ENCODE data around the gene CCDC13.

Gene CCDC13

GRCh38 chr3:42728056-42728455 lies 45.0 kb downstream of the CCDC13 start:
- ChIA-PET POLR2A (no interaction called here), CTCF (no interaction called here)

GRCh38 chr3:42725454-42725853 lies 47.6 kb downstream of the CCDC13 start:
- no peak for TF ChIP-seq CTCF (IDR thresholded peaks at IDR 0.05; ENCODE audit: insufficient read depth, low read length, missing control alignments)
- no peak for DNase-seq (ENCODE audit: low read depth, low spot score)
- POLR2A ChIA-PET: no interaction called here
- no peak overlapping the region for H3K4me3 ChIP-seq (ENCODE audit: low read depth, low read length)
- CTCF ChIA-PET: interaction anchor here (1.1 to 1.2 kb wide), 2 partner anchors 19 to 24 kb away, joined by 3 to 5 read pairs; no protein-coding TSS in a partner anchor

More at GRCh38 chr3:42728056-42728455, 45.0 kb downstream of the CCDC13 start:
- no peak for TF ChIP-seq CTCF (IDR thresholded peaks at IDR 0.05; ENCODE audit: insufficient read depth, low read length, missing control alignments)
- H3K4me3 ChIP-seq (ENCODE audit: low read depth, low read length): no peak overlapping the region
- no peak for DNase-seq (ENCODE audit: low read depth, low spot score)

GRCh38 chr3:42723219-42723618 lies 49.8 kb downstream of the CCDC13 start:
- H3K4me3 ChIP-seq (ENCODE audit: low read depth, low read length): no peak overlapping the region
- no peak for TF ChIP-seq CTCF (IDR thresholded peaks at IDR 0.05; ENCODE audit: insufficient read depth, low read length, missing control alignments)
- CTCF ChIA-PET: interaction anchor here (1.2 to 2.2 kb wide), 2 partner anchors 9 to 23 kb away, joined by 3 to 7 read pairs; no protein-coding TSS in a partner anchor
- POLR2A ChIA-PET: no interaction called here
- no peak for DNase-seq (ENCODE audit: low read depth, low spot score)

Measured in AG04449 (cell line).